Mesendoderm (in vitro differentiated cells): Measurements from ENCODE around the gene KCNAB3.
"Not testable (repeated sequence)": the region's sequence is repeated elsewhere in the genome, so short reads cannot be mapped to it uniquely, and the experiment has no call there.

Experiments
- DNase-seq: peaks from one replicate; pipeline ENCODE4 v3.0.0; 2013
- H2AK5ac ChIP-seq: 2 replicates; pipeline ENCODE4 v1.6.1; 2013; ENCODE audit warnings: low read length, inconsistent platforms
- H2BK120ac ChIP-seq: 2 replicates; pipeline ENCODE4 v1.6.1; 2013; ENCODE audit warnings: low read depth, mild to moderate bottlenecking, low read length, moderate library complexity, mixed read lengths
- H2BK15ac ChIP-seq: replicated peaks from 2 replicates; pipeline ENCODE4 v1.6.1; 2013; ENCODE audit warnings: low read depth, mild to moderate bottlenecking, moderate library complexity
- H2BK5ac ChIP-seq: 2 replicates; pipeline ENCODE4 v1.6.1; 2013; ENCODE audit warnings: low read length, inconsistent platforms
- H3K18ac ChIP-seq: 2 replicates; pipeline ENCODE4 v1.6.1; 2013; ENCODE audit warnings: mild to moderate bottlenecking, low read length, mixed read lengths
- H3K23ac ChIP-seq: one replicate; pipeline ENCODE4 v1.6.1; 2013; ENCODE audit warnings: low read length
- H3K27ac ChIP-seq: 2 replicates; pipeline ENCODE4 v1.5.1; 2013; ENCODE audit warnings: low read depth, mild to moderate bottlenecking, inconsistent platforms, low read length, moderate library complexity
- H3K27me3 ChIP-seq: 2 replicates; pipeline ENCODE4 v1.6.1; 2013; ENCODE audit warnings: low read length, control low read depth, mild to moderate bottlenecking, inconsistent platforms; ENCODE audit not compliant: insufficient read depth, poor library complexity
- H3K36me3 ChIP-seq: 2 replicates; pipeline ENCODE4 v1.6.1; 2013; ENCODE audit warnings: low read length, inconsistent platforms; ENCODE audit not compliant: control insufficient read depth, insufficient read depth
- H3K4ac ChIP-seq: one replicate; pipeline ENCODE4 v1.6.1; 2013; ENCODE audit warnings: low read depth, mild to moderate bottlenecking, low read length, moderate library complexity
- H3K4me1 ChIP-seq: 2 replicates; pipeline ENCODE4 v1.6.1; 2013; ENCODE audit warnings: low read depth, low read length, inconsistent platforms; ENCODE audit not compliant: control insufficient read depth
- H3K4me2 ChIP-seq: 2 replicates; pipeline ENCODE4 v1.6.1; 2013; ENCODE audit warnings: low read length
- H3K4me3 ChIP-seq: 2 replicates; pipeline ENCODE4 v1.5.1; 2013; ENCODE audit warnings: mild to moderate bottlenecking, low read length
- H3K56ac ChIP-seq: one replicate; pipeline ENCODE4 v1.6.1; 2013; ENCODE audit warnings: low read length
- H3K79me1 ChIP-seq: 2 replicates; pipeline ENCODE4 v1.6.1; 2013; ENCODE audit warnings: low read length, inconsistent platforms
- H3K79me2 ChIP-seq: 2 replicates; pipeline ENCODE4 v1.6.1; 2013; ENCODE audit warnings: mild to moderate bottlenecking, low read length; ENCODE audit not compliant: control insufficient read depth, insufficient read depth
- H3K9ac ChIP-seq: 2 replicates; pipeline ENCODE4 v1.6.1; 2013; ENCODE audit warnings: low read length, inconsistent platforms
- H4K5ac ChIP-seq: one replicate; pipeline ENCODE4 v1.6.1; 2013; ENCODE audit warnings: low read length
- H4K8ac ChIP-seq: one replicate; pipeline ENCODE4 v1.6.1; 2013; ENCODE audit warnings: low read depth, mild to moderate bottlenecking, control low read depth, low read length, moderate library complexity
- WGBS: extraction: QIAGEN DNeasy Blood & Tissue Kit; methylation state at CpG from one replicate; pipeline ENCODE4 v1.1.7; 2013; ENCODE audit warnings: low lambda C conversion rate, missing lambda C conversion rate; ENCODE audit not compliant: insufficient coverage; ENCODE audit errors: extremely low coverage; 5-methylcytosine and 5-hydroxymethylcytosine counted together

KCNAB3 gene

DNA sequence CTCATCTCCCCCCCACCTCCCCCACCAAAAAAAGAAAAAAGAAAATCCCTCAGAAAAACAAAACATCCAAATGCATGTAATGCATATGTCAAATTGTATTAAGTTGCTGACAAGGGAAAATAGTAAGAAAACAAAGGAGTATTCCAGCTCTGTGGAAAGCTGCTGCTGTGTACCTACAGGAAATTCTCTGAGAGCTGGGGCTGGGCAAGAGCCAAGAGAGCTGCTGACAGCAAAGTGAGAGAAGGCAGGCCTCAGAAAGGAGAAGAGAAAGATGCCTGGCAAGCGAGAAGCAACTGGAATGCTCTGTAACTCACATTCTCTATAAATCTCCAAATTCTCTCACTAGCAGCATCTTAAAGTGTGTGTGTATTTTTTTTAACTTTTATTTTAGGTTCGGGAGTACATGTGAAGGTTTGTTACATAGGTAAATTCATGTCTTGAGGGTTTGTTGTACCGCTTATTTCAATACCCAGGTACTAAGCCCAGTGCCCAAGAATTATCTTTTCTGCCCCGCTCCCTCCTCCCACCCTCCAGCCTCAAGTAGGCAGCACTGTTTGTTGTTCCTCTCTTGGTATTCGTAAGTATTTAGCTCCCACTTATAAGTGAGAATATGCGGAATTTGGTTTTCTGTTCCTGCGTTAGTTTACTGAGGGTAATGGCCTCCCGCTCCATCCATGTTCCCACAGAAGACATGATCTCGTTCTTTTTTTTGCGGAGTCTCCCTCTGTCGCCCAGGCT is 26.7 kb upstream of the KCNAB3 start:
- H2BK5ac ChIP-seq = no peak overlapping the region
- WGBS = no CpG with 5 or more reads among the region's 11 CpGs
- H3K4me2 ChIP-seq = no peak overlapping the region
- H3K79me2 ChIP-seq = no peaks in the 10 kb centered on the region
- H3K56ac ChIP-seq = no peak overlapping the region
- H3K4me1 ChIP-seq = no peaks in the 10 kb centered on the region
- H3K9ac ChIP-seq = no peak overlapping the region
- H2BK120ac ChIP-seq = no peak overlapping the region
- H3K23ac ChIP-seq = no peak overlapping the region
- no peak overlapping the region for H3K4ac ChIP-seq
- H4K5ac ChIP-seq = no peak overlapping the region
- no peak overlapping the region for H2AK5ac ChIP-seq
- no peak overlapping the region for H3K4me3 ChIP-seq
- H3K79me1 ChIP-seq = no peaks in the 10 kb centered on the region
- DNase-seq = peak; percentile 22
- no peaks in the 10 kb centered on the region for H3K27me3 ChIP-seq
- H2BK15ac ChIP-seq = no peak overlapping the region
- H3K36me3 ChIP-seq = no peaks in the 10 kb centered on the region
- H3K27ac ChIP-seq = no peak overlapping the region
- H4K8ac ChIP-seq = no peak overlapping the region
- H3K18ac ChIP-seq = no peak overlapping the region

DNA sequence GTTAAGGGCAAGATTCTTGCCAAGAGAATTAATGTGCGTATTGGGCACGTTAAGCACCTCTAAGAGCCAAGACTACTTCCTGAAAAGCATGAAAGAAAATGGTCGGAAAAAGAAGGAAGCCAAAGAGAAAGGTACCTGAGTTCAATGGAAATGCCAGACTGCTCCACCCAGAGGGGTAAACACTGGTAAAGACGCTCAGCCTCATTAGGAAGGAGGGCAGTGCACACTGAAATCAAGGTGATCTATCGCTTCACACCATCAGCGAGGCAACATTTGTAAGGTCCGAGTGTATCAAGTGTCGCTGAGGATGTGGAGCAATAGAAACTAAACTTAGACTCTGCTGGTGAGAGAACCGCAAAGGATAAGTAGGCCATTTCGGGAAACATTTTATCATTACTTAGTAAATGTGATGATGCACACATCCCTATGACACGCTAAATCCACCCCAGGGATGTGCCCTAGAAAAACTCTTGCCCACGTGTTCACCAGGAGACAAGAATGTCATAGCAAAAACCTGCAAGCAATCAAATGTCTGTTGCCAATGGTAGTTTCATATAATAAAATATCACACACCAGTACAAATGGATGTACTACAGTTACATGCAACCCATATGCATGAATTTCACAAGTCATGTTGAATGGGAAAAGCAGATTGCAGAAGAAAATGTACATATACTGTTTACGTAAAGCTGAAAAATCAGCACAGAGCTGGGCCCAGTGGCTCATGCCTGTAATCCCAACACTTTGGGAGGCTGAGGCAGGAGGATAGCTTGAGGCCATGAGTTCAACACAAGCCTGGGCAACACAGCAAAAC is 26.0 kb upstream of the KCNAB3 start:
- no peak overlapping the region for H2AK5ac ChIP-seq
- H3K56ac ChIP-seq = no peak overlapping the region
- WGBS = no CpG with 5 or more reads among the region's 13 CpGs
- no peak overlapping the region for H2BK120ac ChIP-seq
- no peak overlapping the region for H3K18ac ChIP-seq
- H3K79me2 ChIP-seq = no peaks in the 10 kb centered on the region
- H3K4ac ChIP-seq = no peak overlapping the region
- no peak overlapping the region for H4K5ac ChIP-seq
- no peak overlapping the region for H3K4me3 ChIP-seq
- no peak overlapping the region for H3K4me2 ChIP-seq
- no peak overlapping the region for H4K8ac ChIP-seq
- H3K27me3 ChIP-seq = no peaks in the 10 kb centered on the region
- no peak overlapping the region for H3K23ac ChIP-seq
- no peak overlapping the region for H3K27ac ChIP-seq
- no peak overlapping the region for H3K9ac ChIP-seq
- H3K4me1 ChIP-seq = no peaks in the 10 kb centered on the region
- no peak for DNase-seq
- H3K36me3 ChIP-seq = no peaks in the 10 kb centered on the region
- no peaks in the 10 kb centered on the region for H3K79me1 ChIP-seq
- H2BK5ac ChIP-seq = no peak overlapping the region
- H2BK15ac ChIP-seq = no peak overlapping the region

DNA sequence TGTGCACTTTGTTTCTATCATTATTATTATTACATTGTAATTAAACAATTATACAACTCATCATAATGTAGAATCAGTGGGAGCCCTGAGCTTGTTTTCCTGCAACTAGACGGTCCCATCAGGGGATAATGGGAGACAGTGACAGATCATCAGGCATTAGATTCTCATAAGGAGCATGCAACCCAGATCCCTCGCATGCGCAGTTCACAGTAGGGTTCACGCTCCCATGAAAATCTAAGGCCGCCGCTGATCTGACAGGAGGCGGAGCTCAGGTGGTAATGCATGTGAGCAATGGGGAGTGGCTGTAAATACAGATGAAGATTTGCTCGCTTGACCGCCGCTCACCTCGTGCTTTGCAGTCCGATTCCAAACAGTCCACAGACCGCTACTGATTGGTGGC is 23.6 kb upstream of the KCNAB3 start:
- H3K23ac ChIP-seq, H3K56ac ChIP-seq, H3K4me2 ChIP-seq, H3K9ac ChIP-seq, H3K4me3 ChIP-seq, DNase-seq, H3K27ac ChIP-seq, H3K4ac ChIP-seq, H2BK15ac ChIP-seq, H3K79me2 ChIP-seq, H2AK5ac ChIP-seq, H3K18ac ChIP-seq, H4K8ac ChIP-seq, H3K79me1 ChIP-seq, H2BK5ac ChIP-seq, H3K27me3 ChIP-seq, H4K5ac ChIP-seq, H3K36me3 ChIP-seq, H3K4me1 ChIP-seq, H2BK120ac ChIP-seq: not testable (repeated sequence)
- no CpG with 5 or more reads among the region's 13 CpGs for WGBS

DNA sequence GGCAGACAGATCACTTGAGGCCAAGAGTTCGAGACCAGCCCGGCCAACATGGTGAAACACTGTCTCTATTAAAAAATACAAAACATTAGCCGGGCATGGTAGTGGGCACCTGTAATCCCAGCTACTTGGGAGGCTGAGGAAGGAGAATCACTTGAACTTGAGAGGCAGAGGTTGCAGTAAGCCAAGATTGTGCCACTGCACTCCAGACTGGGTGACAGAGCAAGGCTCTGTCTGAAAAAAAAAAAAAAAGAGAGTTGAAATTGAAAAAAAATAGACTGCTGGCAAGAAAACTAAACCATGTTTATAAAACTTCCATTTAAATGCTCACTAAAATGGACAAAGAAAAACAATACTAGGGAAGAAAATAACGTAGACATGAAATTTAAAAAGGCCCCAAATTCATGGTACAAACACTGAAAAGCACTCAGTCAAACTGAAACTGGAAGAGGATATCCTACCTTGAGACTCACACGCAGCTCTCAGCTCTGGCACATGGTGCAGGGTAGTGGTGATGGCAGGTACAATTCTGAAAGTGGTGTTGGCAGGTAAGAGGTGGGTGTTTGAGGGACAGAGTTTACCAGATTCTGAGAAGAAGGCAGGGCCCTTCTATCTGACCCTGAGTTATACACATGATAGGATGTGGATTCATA is 21.6 kb upstream of the KCNAB3 start:
- no peaks in the 10 kb centered on the region for H3K4me1 ChIP-seq
- no peak overlapping the region for H3K18ac ChIP-seq
- H2BK15ac ChIP-seq = no peak overlapping the region
- H3K4me3 ChIP-seq = no peak overlapping the region
- no peaks in the 10 kb centered on the region for H3K79me2 ChIP-seq
- no peak overlapping the region for H3K9ac ChIP-seq
- no peak overlapping the region for H3K56ac ChIP-seq
- no peak overlapping the region for H3K27ac ChIP-seq
- WGBS = no CpG with 5 or more reads among the region's 5 CpGs
- no peak overlapping the region for H2AK5ac ChIP-seq
- H3K27me3 ChIP-seq = no peaks in the 10 kb centered on the region
- no peaks in the 10 kb centered on the region for H3K79me1 ChIP-seq
- H3K23ac ChIP-seq = no peak overlapping the region
- DNase-seq = no peak
- H2BK120ac ChIP-seq = no peak overlapping the region
- no peak overlapping the region for H3K4ac ChIP-seq
- no peak overlapping the region for H2BK5ac ChIP-seq
- no peak overlapping the region for H4K8ac ChIP-seq
- H3K4me2 ChIP-seq = no peak overlapping the region
- no peak overlapping the region for H4K5ac ChIP-seq
- peaks cover 9% of the 10 kb centered on the region for H3K36me3 ChIP-seq

GRCh38 chr17:7950578-7950977 is 20.9 kb upstream of the KCNAB3 start:
- H3K27ac ChIP-seq = no peak overlapping the region
- no peak overlapping the region for H3K56ac ChIP-seq
- H2BK5ac ChIP-seq = no peak overlapping the region
- no peaks in the 10 kb centered on the region for H3K4me1 ChIP-seq
- H3K27me3 ChIP-seq = no peaks in the 10 kb centered on the region
- no peak overlapping the region for H3K23ac ChIP-seq
- no peak overlapping the region for H4K8ac ChIP-seq
- no peaks in the 10 kb centered on the region for H3K79me2 ChIP-seq
- H3K4me3 ChIP-seq = no peak overlapping the region
- H3K18ac ChIP-seq = no peak overlapping the region
- no peak overlapping the region for H3K4me2 ChIP-seq
- H4K5ac ChIP-seq = no peak overlapping the region
- H3K4ac ChIP-seq = no peak overlapping the region
- no peak overlapping the region for H2BK120ac ChIP-seq
- H2AK5ac ChIP-seq = no peak overlapping the region
- H3K79me1 ChIP-seq = no peaks in the 10 kb centered on the region
- no peak overlapping the region for H3K9ac ChIP-seq
- H2BK15ac ChIP-seq = no peak overlapping the region
- no peak for DNase-seq
- WGBS = no CpG with 5 or more reads among the region's 3 CpGs
- H3K36me3 ChIP-seq = peaks cover 14% of the 10 kb centered on the region
